ENCODE measurements around the gene SNRPA. TPM values are rescaled to one million over a fixed set of nuclear protein-coding genes. Genes with fewer than 3 reads are reported as not detected.
"Not testable (repeated sequence)": the region's sequence is repeated elsewhere in the genome, so short reads cannot be mapped to it uniquely, and the experiment has no call there.

SNRPA gene
- total and polyA plus RNA-seq, 2 of the 4 experiments (the other 2 are of a cell fraction): 30.3 to 81.3 TPM

DNA sequence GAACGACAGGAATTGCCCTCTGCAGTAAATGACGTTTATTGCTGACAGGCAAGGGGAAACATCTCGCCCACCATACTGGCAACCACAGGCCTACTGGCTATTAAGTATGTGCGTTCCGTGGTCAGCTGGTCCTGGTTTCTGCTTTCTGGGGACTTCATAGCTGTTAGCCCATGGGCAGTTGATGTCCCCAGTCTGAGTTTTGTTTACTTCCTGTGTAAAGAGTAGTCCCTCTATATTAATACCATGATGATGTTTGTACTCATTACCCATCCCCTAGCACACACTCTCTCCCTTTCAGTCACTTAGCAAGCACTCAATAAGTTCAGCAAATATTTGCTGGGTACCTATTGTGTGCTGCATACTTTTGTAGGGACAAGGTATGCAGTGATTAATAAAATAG lies 17.9 kb downstream of the SNRPA start:
- Histone ChIP-seq H3K56ac (ENCODE audit: extremely low read depth, insufficient read depth, low read length) (no peak overlapping the region), H4K91ac (ENCODE audit: insufficient read depth, low read depth, low read length) (no peak overlapping the region; the same call in 1 of the 2 replicates), H4K5ac (ENCODE audit: low read depth, low read length) (no peak overlapping the region), H3K9me3 (ENCODE audit: control insufficient read depth, insufficient read depth, low read length) (peaks cover 2% of the 10 kb centered on the region; the same call in 1 of the 2 replicates), H2AFZ (replicated peaks; ENCODE audit: low read length, poor library complexity) (no peak overlapping the region), H3K4me2 (ENCODE audit: low read depth, low read length) (no peak overlapping the region), H2BK15ac (ENCODE audit: low read depth, low read length) (no peak overlapping the region), H2BK120ac (ENCODE audit: low read depth, low read length) (no peak overlapping the region), H2AK5ac (ENCODE audit: low read depth, low read length) (no peak overlapping the region), H3K23ac (ENCODE audit: low read depth, low read length) (no peak overlapping the region), H3K36me3 (ENCODE audit: control insufficient read depth, insufficient read depth, low read length) (peaks cover 27% of the 10 kb centered on the region), H3K18ac (ENCODE audit: low read depth, low read length) (no peak overlapping the region), H2BK5ac (ENCODE audit: low read depth, low read length, poor library complexity, severe bottlenecking) (no peak overlapping the region), H4K20me1 (ENCODE audit: insufficient read depth, low read length) (no peaks in the 10 kb centered on the region; the same call in 1 of the 2 replicates), H3K4me3 (ENCODE audit: insufficient read depth, low read depth, low read length) (no peak overlapping the region), H3K9ac (ENCODE audit: low read depth, low read length) (no peak overlapping the region), H3K14ac (replicated peaks; ENCODE audit: low read depth, low read length) (no peak overlapping the region), H3K4ac (ENCODE audit: low read depth, low read length) (no peak overlapping the region), H3K9me1 (ENCODE audit: insufficient read depth, low read length) (peaks cover 4% of the 10 kb centered on the region), H2AK9ac (replicated peaks; ENCODE audit: low read depth, low read length, poor library complexity) (peak overlapping the region; percentile 65), H3K4me1 (ENCODE audit: control insufficient read depth, insufficient read depth, low read length) (no peaks in the 10 kb centered on the region), H3K27me3 (ENCODE audit: control insufficient read depth, insufficient read depth, low read length) (no peaks in the 10 kb centered on the region), H3K27ac (ENCODE audit: insufficient read depth, low read length) (no peak overlapping the region), H2BK20ac (ENCODE audit: low read depth, low read length) (no peak overlapping the region), H3K79me1 (ENCODE audit: low read depth in 1 of 2, low read length in 2 of 2) (0 out of 4 replicates have a peak, but pooled peaks cover 2 to 5% of the 10 kb centered on the region in 2 experiments), H4K8ac (ENCODE audit: low read depth in 2 of 2, low read length in 2 of 2) (no peak overlapping the region)
- DNase-seq (no peak), ATAC-seq (ENCODE audit: low read depth) (no peak)
- ChIA-PET CTCF (no interaction called here), POLR2A (ENCODE audit: unreplicated experiment) (no interaction called here)
- dilution Hi-C loops (cut with HindIII; ENCODE audit: low sequenced_read_pairs, unreplicated experiment): no loop called here
- in situ Hi-C loops (cut with MboI; ENCODE audit: low sequenced_read_pairs): no loop called here
- TF ChIP-seq, protein P1, sequence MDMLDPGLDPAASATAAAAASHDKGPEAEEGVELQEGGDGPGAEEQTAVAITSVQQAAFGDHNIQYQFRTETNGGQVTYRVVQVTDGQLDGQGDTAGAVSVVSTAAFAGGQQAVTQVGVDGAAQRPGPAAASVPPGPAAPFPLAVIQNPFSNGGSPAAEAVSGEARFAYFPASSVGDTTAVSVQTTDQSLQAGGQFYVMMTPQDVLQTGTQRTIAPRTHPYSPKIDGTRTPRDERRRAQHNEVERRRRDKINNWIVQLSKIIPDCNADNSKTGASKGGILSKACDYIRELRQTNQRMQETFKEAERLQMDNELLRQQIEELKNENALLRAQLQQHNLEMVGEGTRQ (IDR thresholded peaks at IDR 0.05; ENCODE audit: low read depth, low read length): no peak
- no CpG with 5 or more reads among the region's 5 CpGs for WGBS, 2 experiments (ENCODE audit: extremely low coverage in 2 of 2, insufficient read length in 1 of 2)
- intact Hi-C loops (cut with micrococcal nuclease): no loop called here
- no TSS peak for BruUV-seq (replicated peaks)

DNA sequence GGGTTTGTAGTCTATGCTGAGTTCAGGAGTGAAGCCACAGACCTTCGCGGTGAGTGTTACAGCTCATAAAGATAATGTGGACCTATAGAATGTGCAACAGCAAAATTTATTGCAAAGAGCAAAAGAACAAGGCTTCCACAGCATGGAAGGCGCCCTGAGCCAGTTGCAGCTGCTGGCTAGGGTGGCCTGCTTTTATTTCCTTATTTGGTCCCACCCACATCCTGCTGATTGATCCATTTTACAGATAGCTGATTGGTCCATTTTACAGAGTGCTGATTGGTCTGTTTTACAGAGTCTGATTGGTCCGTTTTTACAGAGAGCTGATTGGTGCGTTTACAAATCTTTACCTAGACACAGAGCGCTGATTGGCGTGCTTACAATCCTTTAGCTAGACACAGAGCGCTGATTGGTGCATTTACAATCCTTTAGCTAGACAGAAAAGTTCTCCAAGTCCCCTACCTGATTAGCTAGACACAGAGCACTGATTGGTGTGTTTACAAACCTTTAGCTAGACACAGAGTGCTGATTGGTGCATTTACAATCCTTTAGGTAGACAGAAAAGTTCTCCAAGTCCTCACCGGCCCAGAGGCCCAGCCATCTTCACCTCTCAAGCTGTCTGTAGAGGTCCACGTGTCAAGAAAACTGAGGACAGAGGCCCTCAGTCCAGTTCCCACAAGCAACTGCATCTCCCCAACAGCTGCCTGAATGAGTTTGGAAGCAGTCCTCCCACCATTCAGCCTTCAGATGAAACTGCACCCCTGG lies 20.3 kb downstream of the SNRPA start:
- in situ Hi-C loops (cut with MboI; ENCODE audit: low sequenced_read_pairs); H3K4me1 ChIP-seq (ENCODE audit: control insufficient read depth, insufficient read depth, low read length); DNase-seq; BruUV-seq (replicated peaks); H3K79me1 ChIP-seq (ENCODE audit: low read depth in 1 of 2, low read length in 2 of 2); H3K4me2 ChIP-seq (ENCODE audit: low read depth, low read length); H3K23ac ChIP-seq (ENCODE audit: low read depth, low read length); H3K4me3 ChIP-seq (ENCODE audit: insufficient read depth, low read depth, low read length); H4K5ac ChIP-seq (ENCODE audit: low read depth, low read length); dilution Hi-C loops (cut with HindIII; ENCODE audit: low sequenced_read_pairs, unreplicated experiment); H4K91ac ChIP-seq (ENCODE audit: insufficient read depth, low read depth, low read length); POLR2A ChIA-PET (ENCODE audit: unreplicated experiment); H2AK5ac ChIP-seq (ENCODE audit: low read depth, low read length); H3K27me3 ChIP-seq (ENCODE audit: control insufficient read depth, insufficient read depth, low read length); H3K18ac ChIP-seq (ENCODE audit: low read depth, low read length); H2BK20ac ChIP-seq (ENCODE audit: low read depth, low read length); H3K14ac ChIP-seq (replicated peaks; ENCODE audit: low read depth, low read length); H3K9me1 ChIP-seq (ENCODE audit: insufficient read depth, low read length); H4K20me1 ChIP-seq (ENCODE audit: insufficient read depth, low read length); H3K27ac ChIP-seq (ENCODE audit: insufficient read depth, low read length); H3K9me3 ChIP-seq (ENCODE audit: control insufficient read depth, insufficient read depth, low read length); intact Hi-C loops (cut with micrococcal nuclease); H2AK9ac ChIP-seq (replicated peaks; ENCODE audit: low read depth, low read length, poor library complexity); H3K36me3 ChIP-seq (ENCODE audit: control insufficient read depth, insufficient read depth, low read length); H4K8ac ChIP-seq (ENCODE audit: low read depth in 2 of 2, low read length in 2 of 2); H3K4ac ChIP-seq (ENCODE audit: low read depth, low read length); H3K9ac ChIP-seq (ENCODE audit: low read depth, low read length); H2BK15ac ChIP-seq (ENCODE audit: low read depth, low read length); H3K56ac ChIP-seq (ENCODE audit: extremely low read depth, insufficient read depth, low read length); H2BK120ac ChIP-seq (ENCODE audit: low read depth, low read length); ATAC-seq (ENCODE audit: low read depth); H2BK5ac ChIP-seq (ENCODE audit: low read depth, low read length, poor library complexity, severe bottlenecking); H2AFZ ChIP-seq (replicated peaks; ENCODE audit: low read length, poor library complexity): not testable (repeated sequence)
- CTCF ChIA-PET: interaction anchor here (0.6 kb wide), 1 partner anchor 45 kb away, joined by 3 read pairs; no protein-coding TSS in a partner anchor
- 100% methylated on average over 1 of the region's 10 CpGs; no CpG with 5 or more reads in 1 of the 2 experiments for WGBS, 2 experiments (ENCODE audit: extremely low coverage in 2 of 2, insufficient read length in 1 of 2)
